ENCODE data around the gene ARHGAP40.

DNA sequence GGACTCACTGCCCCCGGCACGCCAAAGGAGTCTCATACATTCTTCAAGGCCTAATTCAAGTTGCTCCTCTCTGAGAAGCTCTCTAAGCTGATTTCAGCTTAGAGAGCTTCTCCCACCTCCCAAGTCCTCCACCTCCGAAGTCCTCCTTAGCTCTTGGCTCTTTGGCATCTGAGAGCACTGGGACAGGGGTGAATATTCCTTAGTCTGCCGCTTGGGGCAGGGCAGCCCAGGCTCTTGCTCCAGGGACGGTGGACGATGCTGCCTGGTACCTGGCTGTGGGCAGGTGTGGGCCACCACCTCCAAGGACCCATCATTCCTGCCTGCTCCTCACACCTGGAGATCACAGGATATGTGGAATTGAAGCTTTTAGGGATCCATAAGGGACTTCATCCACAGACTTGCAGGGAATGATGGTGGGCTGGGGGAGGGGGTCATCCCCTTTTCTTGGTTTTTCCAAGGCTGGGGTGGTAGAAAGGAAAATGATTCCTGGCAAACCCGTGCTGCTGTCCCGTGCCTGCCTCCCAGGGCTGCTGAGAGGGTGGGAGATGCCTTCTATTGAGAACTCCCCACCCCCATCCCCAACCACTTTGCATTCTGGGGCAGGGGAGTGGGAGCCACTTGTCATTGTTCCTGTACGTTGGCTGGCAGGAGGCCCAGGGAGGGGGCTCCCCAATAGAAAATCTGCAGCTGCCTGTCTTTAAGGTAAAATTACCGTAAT, 57.4 kb downstream of the ARHGAP40 start:
- TF ChIP-seq EZH2 (IDR thresholded peaks at IDR 0.05; ENCODE audit: insufficient read depth, poor library complexity, severe bottlenecking) (no peak), EZH2phosphoT487 (IDR thresholded peaks at IDR 0.05; ENCODE audit: insufficient read depth, low read depth) (no peak)

All from GM23248 (cell line).